ENCODE data around the gene KIAA1671.

The KIAA1671 gene

DNA sequence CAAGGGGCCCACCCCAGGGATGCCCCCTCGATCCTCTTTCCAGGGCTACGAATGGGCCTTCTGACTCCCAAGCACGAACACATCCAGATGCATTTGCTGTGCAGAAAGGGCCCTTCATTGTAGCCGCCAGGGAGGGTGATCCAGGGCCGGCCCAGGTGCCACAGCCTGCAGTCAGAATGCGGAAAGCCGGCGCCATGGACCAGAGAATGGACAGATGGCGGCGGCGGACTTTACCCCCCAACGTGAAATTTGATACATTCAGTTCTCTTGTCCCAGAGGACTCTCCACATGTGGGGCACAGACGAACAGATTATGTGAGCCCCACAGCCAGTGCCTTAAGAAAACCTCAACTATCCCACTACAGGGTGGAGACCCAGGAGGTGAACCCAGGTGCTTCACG, 87.2 kb downstream of the KIAA1671 start:
- Mint-ChIP-seq H3K27ac (no peak overlapping the region), H3K4me1 (ENCODE audit: low read depth) (no peaks in the 10 kb centered on the region), H3K4me3 (no peak overlapping the region), H3K27me3 (ENCODE audit: low read depth) (peaks cover 4% of the 10 kb centered on the region), H3K36me3 (ENCODE audit: low read depth) (no peaks in the 10 kb centered on the region), H3K9me3 (no peaks in the 10 kb centered on the region)
- no peak for DNase-seq (ENCODE audit: low spot score)

DNA sequence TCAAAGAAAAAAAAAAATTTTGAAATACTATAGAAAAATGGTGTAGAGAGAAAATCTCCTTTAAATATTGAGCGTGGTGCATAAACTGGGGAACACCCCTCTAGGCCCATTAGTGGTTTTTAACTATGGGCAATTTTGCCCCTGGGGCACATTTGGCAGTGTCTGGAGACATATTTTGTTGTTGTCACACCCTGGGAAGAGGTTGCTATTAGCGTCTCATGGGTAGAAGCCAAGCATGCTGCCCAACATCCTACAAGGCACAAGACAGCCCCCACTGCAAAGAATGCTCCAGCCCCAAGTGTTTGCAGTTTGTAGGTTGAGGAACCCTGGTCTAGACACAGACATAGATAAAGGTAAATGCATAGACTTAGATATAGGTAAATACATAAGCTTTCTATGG, 92.6 kb downstream of the KIAA1671 start:
- H3K4me3 Mint-ChIP-seq: no peak overlapping the region
- no peaks in the 10 kb centered on the region for H3K9me3 Mint-ChIP-seq
- no peaks in the 10 kb centered on the region for H3K36me3 Mint-ChIP-seq (ENCODE audit: low read depth)
- peaks cover 2% of the 10 kb centered on the region for H3K4me1 Mint-ChIP-seq (ENCODE audit: low read depth)
- DNase-seq (ENCODE audit: low spot score): no peak
- H3K27me3 Mint-ChIP-seq (ENCODE audit: low read depth): peaks cover 2% of the 10 kb centered on the region
- no peak overlapping the region for H3K27ac Mint-ChIP-seq

DNA sequence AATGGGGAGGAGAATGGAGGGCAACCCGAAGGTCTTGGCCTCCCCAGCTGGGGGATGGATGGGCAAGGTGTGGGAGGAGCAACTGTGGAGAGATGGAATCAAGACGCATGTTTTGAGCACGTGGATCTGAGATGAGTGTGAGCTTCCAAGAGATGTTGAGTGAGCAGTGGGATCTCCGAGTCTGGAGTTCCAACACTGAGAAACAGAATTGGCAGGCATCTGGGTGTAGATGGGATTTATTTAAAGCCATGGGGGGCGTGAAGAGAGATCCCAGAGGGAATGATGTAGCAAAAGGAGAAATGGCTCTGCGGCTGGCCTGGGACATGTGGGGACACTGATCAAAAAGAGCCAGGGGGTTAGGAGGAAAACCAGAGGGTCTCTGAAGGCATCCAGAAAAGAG, 95.6 kb downstream of the KIAA1671 start:
- H3K27me3 Mint-ChIP-seq (ENCODE audit: low read depth): peaks cover 2% of the 10 kb centered on the region
- no peak overlapping the region for H3K27ac Mint-ChIP-seq
- H3K4me3 Mint-ChIP-seq: no peak overlapping the region
- peaks cover 2% of the 10 kb centered on the region for H3K4me1 Mint-ChIP-seq (ENCODE audit: low read depth)
- peaks cover 12% of the 10 kb centered on the region for H3K9me3 Mint-ChIP-seq
- no peak for DNase-seq (ENCODE audit: low spot score)
- peaks cover 12% of the 10 kb centered on the region for H3K36me3 Mint-ChIP-seq (ENCODE audit: low read depth)

DNA sequence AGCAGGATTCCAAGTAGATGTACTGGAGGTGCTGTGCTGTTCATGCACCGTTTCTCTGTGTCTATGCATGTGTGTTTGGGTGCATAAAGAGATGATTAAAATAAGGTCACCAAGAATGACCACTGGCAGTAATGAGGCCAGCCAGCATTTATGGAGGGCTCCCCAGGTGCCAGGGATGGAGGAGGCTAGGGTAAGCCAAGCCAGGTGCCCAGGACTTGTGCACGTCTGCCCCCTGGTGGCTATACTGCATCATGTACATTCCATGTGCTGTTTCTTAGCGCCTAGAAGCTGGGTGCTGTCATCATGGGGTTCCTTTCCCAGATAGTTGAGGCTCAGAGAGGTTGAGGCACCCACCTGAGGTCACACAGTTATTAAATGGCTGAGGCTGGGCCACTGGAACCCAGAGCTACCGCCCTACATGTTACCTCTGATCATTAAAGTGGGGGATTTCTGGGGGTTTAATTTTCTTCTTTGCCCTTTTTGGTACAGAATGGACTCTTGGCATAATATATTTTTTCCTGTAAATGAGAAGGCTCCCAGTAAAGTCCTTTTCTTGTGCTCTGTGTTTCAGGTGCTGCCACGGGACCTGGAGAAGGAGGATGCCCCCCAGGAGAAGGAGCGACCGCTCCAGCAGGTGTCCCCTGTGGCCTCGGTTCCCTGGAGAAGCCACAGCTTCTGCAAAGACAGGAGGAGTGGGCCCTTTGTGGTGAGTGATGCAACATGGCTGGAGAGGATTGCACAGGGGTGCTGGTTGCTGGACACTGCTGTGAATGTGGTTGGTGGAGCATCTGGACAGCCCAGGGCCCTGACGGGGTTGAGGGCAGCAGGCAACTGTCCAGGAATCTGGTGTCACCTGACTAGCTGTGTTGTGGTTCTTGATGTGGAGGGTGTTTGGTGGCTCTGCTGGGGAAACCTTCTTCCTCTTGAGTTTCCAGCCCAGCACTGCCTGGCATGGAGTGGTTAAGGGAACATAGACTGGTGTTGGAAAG, 96.4 kb downstream of the KIAA1671 start:
- Mint-ChIP-seq H3K27me3 (ENCODE audit: low read depth) (peaks cover 2% of the 10 kb centered on the region), H3K4me1 (ENCODE audit: low read depth) (peaks cover 2% of the 10 kb centered on the region), H3K27ac (no peak overlapping the region), H3K9me3 (peaks cover 12% of the 10 kb centered on the region), H3K36me3 (ENCODE audit: low read depth) (peaks cover 14% of the 10 kb centered on the region), H3K4me3 (no peak overlapping the region)
- DNase-seq (ENCODE audit: low spot score): peak; percentile 63

DNA sequence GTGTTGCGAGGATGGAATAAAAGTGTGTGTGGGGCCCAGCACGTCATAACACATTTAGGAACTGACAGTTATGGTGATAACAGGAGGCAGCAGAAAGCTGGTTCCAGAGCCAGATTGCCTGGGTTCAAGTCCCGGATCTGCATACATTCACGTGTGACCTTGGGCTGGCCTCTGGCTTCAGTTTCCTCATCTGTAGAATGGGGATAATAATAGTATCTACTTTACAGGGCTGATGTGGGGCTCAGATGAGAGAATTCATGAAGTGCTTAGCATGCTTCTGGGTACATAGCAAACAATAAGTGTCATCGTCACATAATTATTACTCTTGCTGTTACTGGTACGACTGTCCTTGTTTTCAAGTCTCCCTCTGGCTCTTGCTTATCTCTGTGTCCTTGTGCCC, 97.3 kb downstream of the KIAA1671 start:
- H3K27ac Mint-ChIP-seq: no peak overlapping the region
- no peak for DNase-seq (ENCODE audit: low spot score)
- peaks cover 14% of the 10 kb centered on the region for H3K36me3 Mint-ChIP-seq (ENCODE audit: low read depth)
- H3K4me3 Mint-ChIP-seq: no peak overlapping the region
- H3K9me3 Mint-ChIP-seq: peaks cover 12% of the 10 kb centered on the region
- H3K4me1 Mint-ChIP-seq (ENCODE audit: low read depth): peaks cover 8% of the 10 kb centered on the region
- peaks cover 2% of the 10 kb centered on the region for H3K27me3 Mint-ChIP-seq (ENCODE audit: low read depth)

DNA sequence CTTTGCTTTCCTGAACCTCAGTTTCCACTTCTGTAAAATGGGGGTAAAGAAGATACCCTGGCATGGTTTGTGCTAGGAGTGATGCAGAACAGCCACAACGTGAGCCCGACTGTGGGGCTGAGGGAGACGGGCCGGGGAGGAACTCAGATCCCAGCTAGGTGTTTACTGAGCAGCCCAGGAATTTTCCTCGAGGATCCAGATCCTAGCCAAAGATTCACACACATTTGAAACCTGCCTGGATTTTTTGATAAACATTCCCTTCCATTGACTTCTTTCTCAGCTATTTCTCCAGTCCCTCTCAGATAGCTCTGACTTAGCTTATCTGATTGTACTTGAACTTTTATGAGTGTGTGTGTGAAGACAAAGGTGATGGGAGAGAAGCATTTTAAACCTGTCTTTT, 98.0 kb downstream of the KIAA1671 start:
- Mint-ChIP-seq H3K9me3 (peaks cover 12% of the 10 kb centered on the region), H3K27ac (no peak overlapping the region), H3K27me3 (ENCODE audit: low read depth) (peaks cover 2% of the 10 kb centered on the region), H3K4me3 (no peak overlapping the region), H3K36me3 (ENCODE audit: low read depth) (peaks cover 14% of the 10 kb centered on the region), H3K4me1 (ENCODE audit: low read depth) (peaks cover 13% of the 10 kb centered on the region)
- no peak for DNase-seq (ENCODE audit: low spot score)

DNA sequence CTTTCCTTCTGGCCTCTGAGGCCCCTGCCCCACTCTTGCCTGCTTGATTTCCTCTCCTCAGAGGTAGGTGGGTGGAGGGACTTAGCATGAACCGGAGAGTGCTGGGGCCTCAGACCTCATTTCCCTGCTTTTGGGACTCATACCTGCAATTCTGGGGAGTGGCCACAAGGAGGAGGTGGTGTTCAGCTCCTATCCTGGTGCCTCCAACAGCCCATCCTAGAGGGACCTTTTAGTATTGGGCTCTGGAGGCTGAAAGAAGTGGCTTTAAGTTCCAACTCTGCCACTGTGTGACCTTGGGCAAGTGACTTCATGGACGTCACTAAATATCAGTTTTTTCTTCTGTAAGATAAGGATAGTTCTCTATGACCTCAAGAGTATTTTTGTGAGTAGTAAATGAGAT, 98.6 kb downstream of the KIAA1671 start:
- Mint-ChIP-seq H3K4me1 (ENCODE audit: low read depth) (peaks cover 13% of the 10 kb centered on the region), H3K36me3 (ENCODE audit: low read depth) (peaks cover 14% of the 10 kb centered on the region), H3K27ac (no peak overlapping the region), H3K4me3 (no peak overlapping the region), H3K27me3 (ENCODE audit: low read depth) (peaks cover 2% of the 10 kb centered on the region), H3K9me3 (peaks cover 12% of the 10 kb centered on the region)
- no peak for DNase-seq (ENCODE audit: low spot score)

DNA sequence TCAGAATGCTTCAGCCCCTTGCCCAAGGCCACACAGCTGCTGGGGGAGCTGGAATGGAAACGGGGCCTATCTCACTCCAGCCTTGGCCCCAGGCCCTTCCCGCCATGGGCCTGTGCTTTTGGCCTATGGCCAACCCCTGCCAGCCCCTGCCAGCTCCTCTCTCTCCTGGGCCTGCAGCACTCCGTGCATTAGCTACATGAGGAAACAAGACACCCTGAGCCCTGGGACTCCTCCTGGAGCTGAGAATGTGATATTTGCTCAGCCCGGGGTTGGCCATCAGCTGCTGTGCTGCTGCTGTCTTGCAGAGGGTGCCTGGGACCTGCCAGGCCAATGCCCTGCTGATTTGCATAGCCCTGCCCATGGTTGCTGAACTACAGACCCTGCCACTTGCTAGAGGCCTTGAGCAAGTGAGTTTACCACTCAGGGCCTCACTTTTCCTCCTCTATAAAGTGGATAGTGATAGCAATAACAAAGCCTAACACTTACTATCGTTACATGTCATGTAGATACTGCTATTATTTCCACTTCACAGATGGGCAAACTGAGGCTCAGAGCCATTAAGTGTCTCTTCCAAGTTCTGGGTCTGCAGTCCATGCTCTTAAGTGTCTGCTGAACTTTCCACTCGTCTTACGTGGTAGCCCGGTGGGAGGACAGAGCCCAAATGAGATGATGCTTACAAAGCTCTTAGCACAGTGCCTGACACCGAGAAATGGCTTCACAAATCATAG, 99.6 kb downstream of the KIAA1671 start:
- peaks cover 12% of the 10 kb centered on the region for H3K9me3 Mint-ChIP-seq
- peaks cover 19% of the 10 kb centered on the region for H3K4me1 Mint-ChIP-seq (ENCODE audit: low read depth)
- no peak overlapping the region for H3K27ac Mint-ChIP-seq
- no peak overlapping the region for H3K4me3 Mint-ChIP-seq
- peaks cover 2% of the 10 kb centered on the region for H3K27me3 Mint-ChIP-seq (ENCODE audit: low read depth)
- H3K36me3 Mint-ChIP-seq (ENCODE audit: low read depth): peaks cover 14% of the 10 kb centered on the region
- DNase-seq (ENCODE audit: low spot score): no peak

DNA sequence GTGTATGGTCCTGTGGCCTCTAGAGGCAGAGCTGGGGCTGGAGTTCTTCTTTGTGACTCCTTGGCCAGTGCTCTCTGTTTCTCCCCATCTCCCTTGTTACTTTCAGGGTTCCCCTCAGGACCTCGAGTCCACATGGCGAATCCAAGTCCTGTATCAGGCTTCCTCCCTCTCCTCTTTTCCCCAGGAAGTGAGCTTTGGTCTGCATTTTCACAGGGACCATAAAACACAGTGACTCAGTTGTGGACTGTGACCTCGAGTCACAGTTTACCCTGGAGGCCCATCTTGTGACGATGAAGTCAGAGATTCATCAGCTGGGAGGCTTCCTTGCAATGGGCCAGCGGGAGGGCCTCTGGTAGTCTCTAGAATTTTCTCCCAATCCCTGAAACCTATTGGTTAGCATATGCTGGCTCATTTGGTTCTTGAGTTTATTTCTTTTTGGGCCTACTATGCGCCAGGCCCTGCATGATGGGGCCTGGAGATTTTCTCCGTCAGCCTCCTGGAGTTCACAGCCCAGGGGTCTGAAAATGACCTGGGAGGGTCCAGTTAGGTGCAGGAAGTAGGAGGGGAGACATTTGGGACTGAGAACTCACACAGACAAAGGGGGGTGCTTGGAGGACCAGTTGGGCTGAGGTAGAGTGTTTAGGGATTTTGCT, 100.8 kb downstream of the KIAA1671 start:
- no peak for DNase-seq (ENCODE audit: low spot score)
- H3K27me3 Mint-ChIP-seq (ENCODE audit: low read depth): no peaks in the 10 kb centered on the region
- H3K4me1 Mint-ChIP-seq (ENCODE audit: low read depth): peaks cover 23% of the 10 kb centered on the region
- H3K27ac Mint-ChIP-seq: no peak overlapping the region
- H3K9me3 Mint-ChIP-seq: peaks cover 12% of the 10 kb centered on the region
- peaks cover 14% of the 10 kb centered on the region for H3K36me3 Mint-ChIP-seq (ENCODE audit: low read depth)
- no peak overlapping the region for H3K4me3 Mint-ChIP-seq

DNA sequence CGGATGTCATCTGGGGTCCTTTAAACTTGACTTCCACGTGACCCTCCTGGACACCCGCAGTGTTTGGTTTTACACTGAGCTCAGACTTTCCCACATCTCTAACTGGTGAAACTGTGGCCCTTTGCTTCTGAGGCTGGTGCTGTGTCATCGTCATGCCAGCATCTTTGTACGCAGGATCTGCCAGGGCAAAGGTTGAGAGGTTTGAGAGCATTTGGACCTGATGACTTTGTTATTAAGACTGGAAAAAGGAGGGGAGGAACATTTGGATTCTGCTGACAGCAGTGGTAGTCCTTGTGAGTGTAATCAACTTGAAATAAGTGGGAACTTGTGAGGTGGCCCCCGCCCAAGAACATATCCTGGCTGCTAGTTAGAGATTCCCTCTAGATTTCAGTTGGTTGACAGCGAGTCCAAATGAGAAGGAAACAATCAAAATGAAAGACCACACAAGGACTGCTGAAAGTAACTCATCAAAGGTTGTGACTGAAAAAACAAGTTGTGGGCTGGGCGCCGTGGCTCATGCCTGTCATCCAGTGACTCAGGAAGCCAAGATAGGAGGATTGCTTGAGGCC, 102.5 kb downstream of the KIAA1671 start:
- Mint-ChIP-seq H3K36me3 (ENCODE audit: low read depth) (peaks cover 14% of the 10 kb centered on the region), H3K4me1 (ENCODE audit: low read depth) (peaks cover 21% of the 10 kb centered on the region), H3K27me3 (ENCODE audit: low read depth) (no peaks in the 10 kb centered on the region), H3K27ac (peak overlapping the region; percentile 71), H3K9me3 (peaks cover 12% of the 10 kb centered on the region), H3K4me3 (peak overlapping the region; percentile 1)
- DNase-seq (ENCODE audit: low spot score): peak; percentile 80

DNA sequence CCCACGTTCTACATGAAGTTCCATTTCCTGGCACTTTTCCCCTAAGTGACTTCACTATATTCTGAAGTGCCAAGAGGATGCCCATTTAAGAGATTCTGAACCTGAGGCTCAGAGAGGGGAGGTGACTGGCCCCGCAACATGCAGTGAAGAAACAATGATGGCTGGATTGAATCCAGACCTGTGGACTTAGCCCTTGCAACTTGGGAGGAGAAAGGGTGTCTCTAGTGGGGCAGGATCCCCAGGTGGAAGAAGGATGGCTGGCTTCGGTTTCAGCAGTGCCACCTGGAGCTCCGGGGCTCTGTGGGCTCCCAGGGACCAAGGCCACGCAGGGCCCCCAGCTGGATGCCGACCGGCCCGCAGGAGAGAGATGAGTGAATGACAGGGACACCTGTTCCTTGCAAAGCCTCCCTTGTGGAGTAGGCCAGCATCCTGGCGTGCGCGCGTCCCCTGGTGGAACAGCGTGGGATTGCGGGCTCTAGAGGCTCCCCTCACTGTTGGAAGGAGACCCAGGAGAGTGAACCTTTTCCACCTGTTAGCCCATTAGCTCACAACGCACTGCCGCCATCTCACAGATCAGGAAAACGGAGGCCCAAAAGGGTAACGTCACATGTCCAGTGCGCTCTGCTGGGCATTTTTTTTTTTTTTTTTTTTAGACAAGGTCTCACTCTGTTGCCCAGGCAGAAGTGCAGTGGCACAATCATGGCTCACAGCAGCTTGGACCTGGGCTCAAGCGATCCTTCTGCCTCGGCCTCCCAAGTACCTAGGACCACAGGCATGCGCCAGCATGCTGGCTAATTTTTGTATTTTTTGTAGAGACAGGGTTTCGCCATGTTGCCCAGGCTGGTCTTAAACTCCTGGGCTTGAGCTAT, 104.7 kb downstream of the KIAA1671 start:
- peak; percentile 72 for DNase-seq (ENCODE audit: low spot score)
- Mint-ChIP-seq H3K4me3 (no peak overlapping the region), H3K27ac (no peak overlapping the region), H3K36me3 (ENCODE audit: low read depth) (peaks cover 2% of the 10 kb centered on the region), H3K27me3 (ENCODE audit: low read depth) (no peaks in the 10 kb centered on the region), H3K4me1 (ENCODE audit: low read depth) (peaks cover 36% of the 10 kb centered on the region), H3K9me3 (no peaks in the 10 kb centered on the region)

DNA sequence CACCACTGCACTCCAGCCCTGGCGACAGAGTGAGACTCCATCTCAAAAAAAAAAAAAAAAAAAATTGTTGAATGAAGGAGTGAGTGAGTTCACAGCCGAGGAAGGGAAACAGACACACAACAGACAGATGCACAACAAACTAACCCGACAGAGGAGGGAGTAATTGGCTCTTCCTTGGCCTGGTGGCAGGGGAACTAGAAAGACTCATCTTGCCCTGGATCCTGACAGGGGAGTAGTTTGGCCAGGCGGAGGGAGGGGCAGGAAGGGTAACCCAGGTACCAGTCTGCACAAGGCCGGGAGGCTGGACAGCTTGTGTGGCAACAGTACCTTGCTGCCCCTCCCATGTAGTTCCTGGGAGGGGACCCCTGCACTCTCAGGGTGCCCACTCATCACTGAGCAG, 106.9 kb downstream of the KIAA1671 start:
- no peaks in the 10 kb centered on the region for H3K9me3 Mint-ChIP-seq
- DNase-seq (ENCODE audit: low spot score): no peak
- H3K36me3 Mint-ChIP-seq (ENCODE audit: low read depth): no peaks in the 10 kb centered on the region
- H3K4me3 Mint-ChIP-seq: no peak overlapping the region
- H3K27ac Mint-ChIP-seq: peak overlapping the region; percentile 45
- peaks cover 45% of the 10 kb centered on the region for H3K4me1 Mint-ChIP-seq (ENCODE audit: low read depth)
- no peaks in the 10 kb centered on the region for H3K27me3 Mint-ChIP-seq (ENCODE audit: low read depth)

DNA sequence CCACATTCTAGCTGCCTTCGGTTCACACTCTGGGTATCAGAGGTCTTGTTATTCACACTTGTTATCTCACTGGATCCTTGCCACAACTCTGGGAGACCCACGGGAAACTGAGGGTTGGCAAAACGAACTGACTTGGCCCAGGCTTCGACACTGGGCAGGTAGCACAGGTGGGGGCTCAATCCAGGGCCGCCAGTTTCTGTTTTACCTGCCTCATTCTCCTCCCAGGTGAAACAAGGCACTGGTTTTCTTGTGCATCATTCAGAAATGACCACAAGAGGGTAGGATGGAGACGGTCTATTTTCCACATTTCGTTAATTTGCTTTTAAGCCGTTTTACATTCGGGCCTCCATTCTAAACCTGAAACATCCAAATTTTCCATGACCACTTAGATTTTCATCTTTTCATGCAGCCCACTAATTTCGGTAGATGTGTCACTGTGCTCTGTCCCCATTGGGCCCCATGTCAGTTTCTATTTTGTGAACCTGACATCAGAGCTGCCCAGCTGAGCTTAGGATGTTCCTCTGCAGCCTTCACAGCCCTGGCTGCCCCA, 108.1 kb downstream of the KIAA1671 start:
- Mint-ChIP-seq H3K27ac (peak overlapping the region; percentile 57), H3K4me3 (peak overlapping the region; percentile 43), H3K9me3 (no peaks in the 10 kb centered on the region), H3K27me3 (ENCODE audit: low read depth) (no peaks in the 10 kb centered on the region), H3K36me3 (ENCODE audit: low read depth) (no peaks in the 10 kb centered on the region), H3K4me1 (ENCODE audit: low read depth) (peaks cover 43% of the 10 kb centered on the region)
- DNase-seq (ENCODE audit: low spot score): peak; percentile 76

Measured in T-helper 2 cell treated with Interferon-gamma antibody and Interleukin-4, amounts not matched to agents 5 μg/mL and 100 μg/mL, for 36 hours (primary cell).